Measurements from ENCODE around the gene CLASRP. TPM values are rescaled to one million over a fixed set of nuclear protein-coding genes. Genes with fewer than 3 reads are reported as not detected.

CLASRP gene
- polyA plus RNA-seq, 3 donors = 2.2 to 152 (median 4.1) TPM

- peaks cover 22% of the 10 kb centered on the region for H3K4me1 Mint-ChIP-seq
- H3K4me3 ChIP-seq (replicated peaks in 1 of 3; ENCODE audit: low read depth in 2 of 3, low read length in 3 of 3) = no peak overlapping the region
- H3K9ac ChIP-seq (ENCODE audit: insufficient read depth, low read length, poor library complexity, severe bottlenecking) = no peak overlapping the region
- H3K36me3 ChIP-seq (replicated peaks in 1 of 2; ENCODE audit: control insufficient read depth in 1 of 2, insufficient read depth in 2 of 2, low read length in 2 of 2) = peaks cover 53 to 79% of the 10 kb centered on the region in 2 donors
- H3K4me2 ChIP-seq (replicated peaks; ENCODE audit: extremely low read depth, low read length, poor library complexity, severe bottlenecking) = no peak overlapping the region
- no peak for TF ChIP-seq CTCF (IDR thresholded peaks at IDR 0.05)
- peak overlapping the region in 1 of 2 donors; percentile 31 for H3K27ac ChIP-seq (ENCODE audit: low read depth in 1 of 2, low read length in 2 of 2)
- no peak overlapping the region for H2AFZ ChIP-seq (ENCODE audit: insufficient read depth, low read depth, low read length, poor library complexity, severe bottlenecking)
- intact Hi-C loops (cut with micrococcal nuclease) = no loop called here
- H3K27ac Mint-ChIP-seq = peak overlapping the region in 5 of 7 donors; percentile 12 to 62 (median 37)
- H3K9me3 Mint-ChIP-seq = peaks cover 0 to 2% (median 0%) of the 10 kb centered on the region in 7 donors
- DNase-seq = no peak
- peaks cover 12 to 13% of the 10 kb centered on the region in 2 donors for H3K4me1 ChIP-seq (ENCODE audit: control insufficient read depth in 1 of 2, insufficient read depth in 2 of 2, low read length in 2 of 2)
- H3K27me3 Mint-ChIP-seq (ENCODE audit: low read depth in 3 of 3) = no peaks in the 10 kb centered on the region
- H4K20me1 ChIP-seq (ENCODE audit: insufficient read depth, low read length) = peaks cover 99% of the 10 kb centered on the region
- H3K36me3 Mint-ChIP-seq = peaks cover 58 to 79% of the 10 kb centered on the region in 2 donors
- peaks cover 66% of the 10 kb centered on the region for H3K79me2 ChIP-seq (ENCODE audit: insufficient read depth, low read length)
- no peaks in the 10 kb centered on the region for H3K9me3 ChIP-seq (replicated peaks in 1 of 2; ENCODE audit: control insufficient read depth in 1 of 2, insufficient read depth in 1 of 2, low read length in 2 of 2)
- WGBS (ENCODE audit: insufficient coverage) = 89% methylated on average over 9 of the region's 9 CpGs
- no peaks in the 10 kb centered on the region for H3K27me3 ChIP-seq (ENCODE audit: control insufficient read depth in 2 of 2, insufficient read depth in 2 of 2, low read length in 2 of 2)
- no peak overlapping the region for H3K4me3 Mint-ChIP-seq
Observed at GRCh38 chr19:45051929-45052579, 13.2 kb downstream of the CLASRP start.

DNA sequence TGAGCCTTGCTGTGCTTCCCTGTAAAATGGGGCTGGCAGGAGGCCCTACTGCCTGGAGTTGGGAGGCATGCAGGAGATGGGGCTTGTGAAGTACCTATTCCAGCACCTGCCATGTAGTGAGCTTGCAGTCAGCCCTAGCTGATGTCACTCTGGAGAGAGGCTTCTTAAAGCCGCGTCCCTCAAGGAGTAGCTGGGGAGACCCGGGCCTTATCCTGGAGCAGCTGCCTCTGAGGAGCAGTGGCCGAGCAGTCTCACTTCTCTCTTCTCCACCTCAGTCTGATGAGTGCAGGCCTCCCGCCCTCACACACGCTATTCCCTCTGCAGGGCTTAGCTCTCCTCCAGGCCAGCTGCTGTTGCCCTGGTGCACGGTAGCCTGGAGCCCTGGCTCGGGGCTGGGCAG lies 18.0 kb downstream of the CLASRP start:
- peaks cover 93 to 99% of the 10 kb centered on the region in 2 donors for H3K36me3 ChIP-seq (replicated peaks in 1 of 2; ENCODE audit: control insufficient read depth in 1 of 2, insufficient read depth in 2 of 2, low read length in 2 of 2)
- Mint-ChIP-seq H3K4me3 (no peak overlapping the region), H3K27ac (peak overlapping the region in 4 of 7 donors; percentile 39 to 73 (median 66)), H3K9me3 (no peaks in the 10 kb centered on the region), H3K27me3 (ENCODE audit: low read depth in 3 of 3) (peaks cover 0 to 3% (median 2%) of the 10 kb centered on the region in 3 donors), H3K4me1 (peaks cover 2% of the 10 kb centered on the region), H3K36me3 (peaks cover 91 to 98% of the 10 kb centered on the region in 2 donors)
- H3K27ac ChIP-seq (ENCODE audit: low read depth in 1 of 2, low read length in 2 of 2) = peak overlapping the region in 1 of 2 donors; percentile 26
- no peak for TF ChIP-seq CTCF (IDR thresholded peaks at IDR 0.05)
- no peak for DNase-seq
- H4K20me1 ChIP-seq (ENCODE audit: insufficient read depth, low read length) = peaks cover 94% of the 10 kb centered on the region
- H2AFZ ChIP-seq (ENCODE audit: insufficient read depth, low read depth, low read length, poor library complexity, severe bottlenecking) = no peak overlapping the region
- no peak overlapping the region for H3K9ac ChIP-seq (ENCODE audit: insufficient read depth, low read length, poor library complexity, severe bottlenecking)
- no peaks in the 10 kb centered on the region for H3K27me3 ChIP-seq (ENCODE audit: control insufficient read depth in 2 of 2, insufficient read depth in 2 of 2, low read length in 2 of 2)
- no peaks in the 10 kb centered on the region for H3K9me3 ChIP-seq (replicated peaks in 1 of 2; ENCODE audit: control insufficient read depth in 1 of 2, insufficient read depth in 1 of 2, low read length in 2 of 2)
- H3K4me3 ChIP-seq (replicated peaks in 1 of 3; ENCODE audit: low read depth in 2 of 3, low read length in 3 of 3) = no peak overlapping the region
- H3K79me2 ChIP-seq (ENCODE audit: insufficient read depth, low read length) = peaks cover 26% of the 10 kb centered on the region
- no peaks in the 10 kb centered on the region for H3K4me1 ChIP-seq (ENCODE audit: control insufficient read depth in 1 of 2, insufficient read depth in 2 of 2, low read length in 2 of 2)
- H3K4me2 ChIP-seq (replicated peaks; ENCODE audit: extremely low read depth, low read length, poor library complexity, severe bottlenecking) = no peak overlapping the region
- 85% methylated on average over 8 of the region's 8 CpGs for WGBS (ENCODE audit: insufficient coverage)
- intact Hi-C loops (cut with micrococcal nuclease) = loop anchor here (5.0 kb wide), 1 partner anchor 155 kb away; no protein-coding TSS in a partner anchor

Data from CD14-positive monocyte (primary cell).